Activated naive CD4-positive, alpha-beta T cell (primary cell): ENCODE data around the gene DDR2.
"Not testable (repeated sequence)": the region's sequence is repeated elsewhere in the genome, so short reads cannot be mapped to it uniquely, and the experiment has no call there.

Experiments
- DNase-seq, 4 experiments: peaks; one replicate each; lab custom pipeline; 2025; lab: John Stamatoyannopoulos, UW

The DDR2 gene

GRCh38 chr1:162632217-162632666, at the start of gene DDR2:
TSS of gene DDR2 (plus strand) at chr1:162632464. CDS start at chr1:162719064, 86,600 bp downstream.
- no peak for DNase-seq

GRCh38 chr1:162582901-162583300, 49.4 kb upstream of the DDR2 start:
- DNase-seq, result not testable (repeated sequence)

- DNase-seq, result not testable (repeated sequence)
Measured at GRCh38 chr1:162585101-162585500, 47.2 kb upstream of the DDR2 start.

GRCh38 chr1:162587347-162587746, 44.9 kb upstream of the DDR2 start:
- no peak for DNase-seq

- DNase-seq, result no peak
Measured at GRCh38 chr1:162587761-162588260, 44.5 kb upstream of the DDR2 start.

GRCh38 chr1:162590101-162590500, 42.2 kb upstream of the DDR2 start:
- no peak for DNase-seq

GRCh38 chr1:162590686-162591085, 41.6 kb upstream of the DDR2 start:
- no peak for DNase-seq

- DNase-seq, result no peak
Measured at GRCh38 chr1:162596514-162597170, 35.6 kb upstream of the DDR2 start.

- no peak for DNase-seq
Measured at GRCh38 chr1:162599451-162599850, 32.8 kb upstream of the DDR2 start.

- DNase-seq, result not testable (repeated sequence)
Measured at GRCh38 chr1:162603117-162603516, 29.1 kb upstream of the DDR2 start.

- no peak for DNase-seq
Measured at GRCh38 chr1:162605225-162605927, 26.9 kb upstream of the DDR2 start.

GRCh38 chr1:162609306-162609705, 23.0 kb upstream of the DDR2 start:
- no peak for DNase-seq

GRCh38 chr1:162612606-162613400, 19.5 kb upstream of the DDR2 start:
- no peak for DNase-seq

- no peak for DNase-seq
Measured at GRCh38 chr1:162616848-162617247, 15.4 kb upstream of the DDR2 start.

- no peak for DNase-seq
Measured at GRCh38 chr1:162617513-162617912, 14.8 kb upstream of the DDR2 start.

- DNase-seq, result no peak
Measured at GRCh38 chr1:162619076-162619475, 13.2 kb upstream of the DDR2 start.

- DNase-seq, result no peak
Measured at GRCh38 chr1:162621256-162621655, 11.0 kb upstream of the DDR2 start.

GRCh38 chr1:162625679-162626078, 6.6 kb upstream of the DDR2 start:
- no peak for DNase-seq

- DNase-seq, result no peak
Measured at GRCh38 chr1:162626094-162626493, 6.2 kb upstream of the DDR2 start.

GRCh38 chr1:162626761-162627160, 5.5 kb upstream of the DDR2 start:
- DNase-seq, result no peak

- DNase-seq, result no peak
Measured at GRCh38 chr1:162627662-162628296, 4.5 kb upstream of the DDR2 start.

GRCh38 chr1:162629077-162629627, 3.1 kb upstream of the DDR2 start:
- DNase-seq, result no peak
